WTC11 (cell line): ENCODE data around the gene CACNB3. TPM values are rescaled to one million over a fixed set of nuclear protein-coding genes. Genes with fewer than 3 reads are reported as not detected.
A peak's percentile ranks its signal among the peaks of the same experiment; 100 is the strongest.

Experiments used
- ATAC-seq: fragments of 200-7000 bp; cut with Tn5 transposase; 2 replicates; pipeline ENCODE4 v1.10.0; 2021; ENCODE audit warnings: mild to moderate bottlenecking, moderate library complexity
- CTCF ChIA-PET: fragments of 300-600 bp; sonication (Branson Sonifier 250); formaldehyde crosslinking; loops from one replicate; lab custom pipeline; 2021; ENCODE audit warnings: antibody characterized with exemption; lab: Charles Lee
- POLR2A ChIA-PET: fragments of 350-600 bp; sonication (Branson Sonifier 250); formaldehyde crosslinking; loops from one replicate; lab custom pipeline; 2021; ENCODE audit warnings: antibody characterized with exemption; lab: Charles Lee
- DNase-seq: peaks from one replicate; pipeline ENCODE4 v3.0.0; 2021; ENCODE audit warnings: low spot score
- H3K27ac Mint-ChIP-seq: 2 replicates; pipeline ENCODE4 v1.8.0; 2021; ENCODE audit warnings: mixed read lengths
- H3K27me3 Mint-ChIP-seq: 2 replicates; pipeline ENCODE4 v1.8.0; 2021; ENCODE audit warnings: low read depth, mild to moderate bottlenecking, moderate library complexity, mixed read lengths
- H3K36me3 Mint-ChIP-seq: 2 replicates; pipeline ENCODE4 v1.8.0; 2021; ENCODE audit warnings: mixed read lengths
- H3K4me1 Mint-ChIP-seq: 2 replicates; pipeline ENCODE4 v1.8.0; 2022; ENCODE audit warnings: mixed read lengths
- H3K4me3 Mint-ChIP-seq: 2 replicates; pipeline ENCODE4 v1.8.0; 2021; ENCODE audit warnings: mild to moderate bottlenecking, moderate library complexity, mixed read lengths
- H3K9me3 Mint-ChIP-seq: 2 replicates; pipeline ENCODE4 v1.8.0; 2021; ENCODE audit warnings: mixed read lengths
- AFF4 ChIP-seq: sonication (generic); formaldehyde crosslinking; IDR thresholded peaks from 2 replicates; pipeline ENCODE4 v1.8.1; 2023; ENCODE audit warnings: mild to moderate bottlenecking, missing genetic modification reagents, borderline replicate concordance
- ATF6 ChIP-seq: sonication (generic); formaldehyde crosslinking; IDR thresholded peaks from 2 replicates; pipeline ENCODE4 v1.8.1; 2023; ENCODE audit warnings: mild to moderate bottlenecking, missing genetic modification reagents
- FOXK1 ChIP-seq: sonication (generic); formaldehyde crosslinking; IDR thresholded peaks from 2 replicates; pipeline ENCODE4 v1.8.0; 2022; ENCODE audit warnings: mild to moderate bottlenecking, moderate library complexity, missing genetic modification reagents
- FOXP4 ChIP-seq: sonication (generic); formaldehyde crosslinking; IDR thresholded peaks from 2 replicates; pipeline ENCODE4 v1.8.0; 2022; ENCODE audit warnings: mild to moderate bottlenecking, missing genetic modification reagents
- GABPB1 ChIP-seq: sonication (generic); formaldehyde crosslinking; IDR thresholded peaks from 2 replicates; pipeline ENCODE4 v1.8.1; 2023; ENCODE audit warnings: mild to moderate bottlenecking, missing genetic modification reagents
- HMGXB4 ChIP-seq: sonication (generic); formaldehyde crosslinking; IDR thresholded peaks from 2 replicates; pipeline ENCODE4 v1.8.1; 2023; ENCODE audit warnings: mild to moderate bottlenecking, moderate library complexity, missing genetic modification reagents
- JAZF1 ChIP-seq: fragments of 250-450 bp; sonication (Bioruptor Pico); IDR thresholded peaks from 2 replicates; pipeline ENCODE4 v1.9.0; 2021; ENCODE audit warnings: moderate library complexity, mild to moderate bottlenecking, inconsistent platforms
- KAT7 ChIP-seq: sonication (generic); formaldehyde crosslinking; IDR thresholded peaks from 2 replicates; pipeline ENCODE4 v1.8.1; 2023; ENCODE audit warnings: missing genetic modification reagents, mild to moderate bottlenecking, borderline replicate concordance
- MXD4 ChIP-seq: fragments of 250-450 bp; sonication (Bioruptor Pico); IDR thresholded peaks from 2 replicates; pipeline ENCODE4 v1.8.0; 2021; ENCODE audit warnings: mild to moderate bottlenecking, moderate library complexity, borderline replicate concordance
- OVOL2 ChIP-seq: fragments of 250-450 bp; sonication (Bioruptor Pico); IDR thresholded peaks from 2 replicates; pipeline ENCODE4 v1.9.0; 2021; ENCODE audit warnings: mild to moderate bottlenecking, borderline replicate concordance
- PRDM15 ChIP-seq: sonication (generic); formaldehyde crosslinking; IDR thresholded peaks from 2 replicates; pipeline ENCODE4 v1.8.0; 2022; ENCODE audit warnings: missing genetic modification reagents
- PREB ChIP-seq: sonication (generic); formaldehyde crosslinking; IDR thresholded peaks from 2 replicates; pipeline ENCODE4 v1.8.1; 2022; ENCODE audit warnings: mild to moderate bottlenecking, missing genetic modification reagents, moderate library complexity, borderline replicate concordance
- SMAD3 ChIP-seq: sonication (generic); formaldehyde crosslinking; IDR thresholded peaks from 2 replicates; pipeline ENCODE4 v1.8.0; 2022; ENCODE audit warnings: missing genetic modification reagents, mild to moderate bottlenecking, borderline replicate concordance
- SMAD4 ChIP-seq: sonication (generic); formaldehyde crosslinking; IDR thresholded peaks from 2 replicates; pipeline ENCODE4 v1.8.0; 2022; ENCODE audit warnings: mild to moderate bottlenecking, missing genetic modification reagents
- SP1 ChIP-seq: sonication (generic); formaldehyde crosslinking; conservative IDR thresholded peaks from 2 replicates; pipeline ENCODE4 v1.8.1; 2022; ENCODE audit warnings: missing genetic modification reagents
- ZBTB21 ChIP-seq: sonication (generic); formaldehyde crosslinking; IDR thresholded peaks from 2 replicates; pipeline ENCODE4 v1.8.1; 2023; ENCODE audit warnings: mild to moderate bottlenecking, missing genetic modification reagents, borderline replicate concordance
- total RNA-seq: library from RNA; stranded (reverse); gene quantifications from 3 replicates; pipeline ENCODE4 v1.2.3, GENCODE V29; 2021

Gene CACNB3
- total RNA-seq, 1 experiment from 2014 or later, result 17.0 TPM

- TF ChIP-seq FOXP4 (CRISPR knock-in tag) (peak; percentile 23; the same call in 1 of the 2 replicates), FOXK1 (CRISPR knock-in tag) (no peak), SP1 (CRISPR knock-in tag) (0 out of 2 replicates have a peak, but pooled peaks have one; percentile 34), ATF6 (CRISPR knock-in tag) (no peak), MXD4 (CRISPR knock-in tag) (no peak), SMAD3 (no peak), HMGXB4 (CRISPR knock-in tag) (peak; percentile 99), ZBTB21 (no peak)
Measured at GRCh38 chr12:48814262-48815125, 3.8 kb upstream of the CACNB3 start (continued).

- POLR2A ChIA-PET, result interaction anchor here (0.6 to 2.0 kb wide), 7 partner anchors 19 to 110 kb away, joined by 3 to 8 read pairs (median 3); partner anchors contain the start of genes ADCY6, FKBP11 and RND1
- Mint-ChIP-seq H3K36me3 (no peaks in the 10 kb centered on the region), H3K27me3 (peaks cover 76% of the 10 kb centered on the region), H3K4me3 (peak overlapping the region; percentile 87), H3K27ac (no peak overlapping the region; the same call in 1 of the 2 replicates), H3K4me1 (peaks cover 52% of the 10 kb centered on the region), H3K9me3 (no peaks in the 10 kb centered on the region)
- DNase-seq, result peak; percentile 74
- CTCF ChIA-PET, result interaction anchor here (0.5 to 4.3 kb wide), 55 partner anchors 8 to 526 kb away, joined by 3 to 44 read pairs (median 5); partner anchors contain the start of genes ADCY6, ARF3, DDN and DDX23
- peak; percentile 25 for ATAC-seq
- no peak for TF ChIP-seq PREB (CRISPR knock-in tag)
- 0 out of 2 replicates have a peak, but pooled peaks have one; percentile 36 for TF ChIP-seq SMAD4
- TF ChIP-seq PRDM15 (CRISPR knock-in tag), result peak; percentile 72
- no peak for TF ChIP-seq AFF4 (CRISPR knock-in tag)
- 0 out of 2 replicates have a peak, but pooled peaks have one; percentile 41 for TF ChIP-seq KAT7 (CRISPR knock-in tag)
- TF ChIP-seq GABPB1, result 0 out of 2 replicates have a peak, but pooled peaks have one; percentile 15
- no peak for TF ChIP-seq JAZF1 (CRISPR knock-in tag)
- TF ChIP-seq OVOL2 (CRISPR knock-in tag), result no peak
Measured at GRCh38 chr12:48815126-48816110, 2.9 kb upstream of the CACNB3 start.
